Gastrocnemius medialis (tissue), 4 donors: ENCODE results near the gene SSH3. TPM values are rescaled to one million over a fixed set of nuclear protein-coding genes. Genes with fewer than 3 reads are reported as not detected.
A peak's percentile ranks its signal among the peaks of the same experiment; 100 is the strongest.

Experiments used
- ATAC-seq, 2 donors: fragments of 150-250 bp; one replicate each; pipeline ENCODE4 v1.9.1; 2016
- DNase-seq, 2 donors: peaks; one replicate each; pipeline ENCODE4 v3.0.0-alpha.2; 2019
- H3K27ac ChIP-seq, 4 donors: fragments of 200-600 bp; sonication (generic); 1 replicate in 1 of 4; 2 replicates in 3 of 4; pipeline ENCODE4 v1.5.1; 2016 to 2018; ENCODE audit warnings: mild to moderate bottlenecking in 2 of 4, moderate library complexity in 1 of 4
- H3K27me3 ChIP-seq, 3 donors: fragments of 200-600 bp; sonication (generic) in 2 of 3; 1 replicate in 1 of 3; 2 replicates in 2 of 3; pipeline versions ENCODE4 v1.5.1 to v1.6.0; 2016 to 2019; ENCODE audit warnings: mild to moderate bottlenecking in 1 of 3, moderate library complexity in 1 of 3
- H3K36me3 ChIP-seq, 2 donors: fragments of 200-600 bp; sonication (generic) in 1 of 2; one replicate each; pipeline ENCODE4 v1.5.1; 2017 to 2018
- H3K4me1 ChIP-seq, 2 donors: fragments of 200-600 bp; sonication (generic) in 1 of 2; one replicate each; pipeline ENCODE4 v1.5.1; 2016 to 2017; ENCODE audit warnings: mild to moderate bottlenecking in 2 of 2
- H3K4me3 ChIP-seq, 4 donors: fragments of 200-600 bp; sonication (generic) in 3 of 4; 1 replicate in 1 of 4; 2 replicates in 3 of 4; pipeline ENCODE4 v1.5.1; 2016 to 2019; ENCODE audit warnings: mild to moderate bottlenecking in 2 of 4
- H3K9me3 ChIP-seq, 3 donors: fragments of 200-600 bp; sonication (generic) in 2 of 3; 1 replicate in 1 of 3; 2 replicates in 2 of 3; pipeline ENCODE4 v1.5.1; 2016 to 2019
- POLR2A ChIP-seq, 2 donors: fragments of 450-650 bp; IDR thresholded peaks; one replicate each; pipeline ENCODE4 v1.6.1; 2017; ENCODE audit warnings: antibody characterized with exemption in 2 of 2, mild to moderate bottlenecking in 2 of 2, moderate library complexity in 2 of 2
- in situ Hi-C, 4 donors: fragments of 200-750 bp; cut with MboI; loops; one replicate each; pipeline versions ENCODE4 v1.15.0 to v1.8.0; 2017; ENCODE audit warnings: low sequenced_read_pairs in 4 of 4
- intact Hi-C: fragments of 100-400 bp; cut with DNase I; formaldehyde crosslinking; loops from one replicate; pipeline ENCODE4 v1.15.1; 2023; ENCODE audit warnings: low total_unique reads
- total RNA-seq, 4 donors: library from RNA; depleted of rRNA; stranded (reverse); fragments of >200 nt; gene quantifications; one replicate each; pipeline versions ENCODE4 v1.1.0 to v1.2.3, GENCODE V29; 2016
- TF ChIP-seq, protein P1 (sequence below), 5 experiments: fragments of 450-650 bp in 3 of 5; fragments of 200-600 bp in 2 of 5; sonication (generic) in 2 of 5; IDR thresholded peaks in 4 of 5; conservative IDR thresholded peaks in 1 of 5; 1 replicate in 4 of 5; 2 replicates in 1 of 5; pipeline ENCODE4 v1.5.1; 2016 to 2019; ENCODE audit warnings: antibody characterized with exemption in 5 of 5, mild to moderate bottlenecking in 3 of 5, moderate library complexity in 3 of 5

Gene SSH3
- total RNA-seq, 4 donors from 2014 or later = 7.9 to 16.3 (median 11.9) TPM

DNA sequence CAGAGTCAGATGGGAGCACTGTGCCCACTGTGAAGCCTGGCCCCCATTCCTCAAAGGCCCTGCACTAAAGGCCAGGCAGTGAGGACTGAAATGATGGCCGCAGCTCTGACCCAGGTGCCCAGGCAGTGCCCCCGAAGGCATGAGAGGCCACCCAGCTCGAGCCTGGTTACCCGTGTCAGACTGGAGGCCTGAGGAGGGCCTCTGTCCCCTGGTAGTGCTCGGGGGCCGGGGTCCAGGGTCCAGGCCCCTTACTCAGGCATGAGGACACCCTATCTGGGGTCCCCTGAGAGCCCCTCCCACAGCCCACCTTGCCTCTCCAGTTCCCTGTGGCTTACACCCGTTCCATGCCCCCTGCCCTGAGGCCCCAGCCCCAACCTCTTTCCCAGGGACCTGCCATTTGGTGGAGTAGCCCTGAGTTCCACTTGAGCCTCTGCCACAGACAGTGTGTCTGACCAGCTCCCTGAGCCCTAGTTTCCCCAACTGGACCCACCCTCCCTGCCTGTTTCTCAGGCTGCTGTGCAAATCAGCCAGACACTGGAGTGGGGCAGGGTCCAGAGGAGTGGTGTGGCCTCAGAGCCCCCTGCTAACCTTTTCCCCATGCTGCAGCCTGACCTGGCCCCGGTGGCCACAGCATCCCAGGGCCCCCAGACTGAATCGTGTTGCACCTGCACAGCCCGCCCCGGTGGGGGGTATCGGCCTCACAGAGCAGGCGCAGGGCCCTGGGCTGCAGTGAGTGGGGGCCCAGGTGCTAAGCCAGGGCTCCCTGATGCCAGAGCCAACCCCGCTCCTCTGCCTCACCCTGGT is 25.0 kb upstream of the SSH3 start:
- DNase-seq = no peak
- in situ Hi-C loops = loop anchor here in 1 of 4 donors (5.0 kb wide), 1 partner anchor 39 kb away; no protein-coding TSS in a partner anchor
- Histone ChIP-seq H3K4me1 (peaks cover 49 to 50% of the 10 kb centered on the region in 2 donors), H3K4me3 (peak overlapping the region in 1 of 4 donors; percentile 45), H3K27ac (peak overlapping the region; percentile 79 to 89 (median 87)), H3K9me3 (no peaks in the 10 kb centered on the region), H3K27me3 (no peaks in the 10 kb centered on the region), H3K36me3 (peaks cover 0 to 44% of the 10 kb centered on the region in 2 donors)
- intact Hi-C loops = no loop called here
- no peak for ATAC-seq
- TF ChIP-seq, protein P1, sequence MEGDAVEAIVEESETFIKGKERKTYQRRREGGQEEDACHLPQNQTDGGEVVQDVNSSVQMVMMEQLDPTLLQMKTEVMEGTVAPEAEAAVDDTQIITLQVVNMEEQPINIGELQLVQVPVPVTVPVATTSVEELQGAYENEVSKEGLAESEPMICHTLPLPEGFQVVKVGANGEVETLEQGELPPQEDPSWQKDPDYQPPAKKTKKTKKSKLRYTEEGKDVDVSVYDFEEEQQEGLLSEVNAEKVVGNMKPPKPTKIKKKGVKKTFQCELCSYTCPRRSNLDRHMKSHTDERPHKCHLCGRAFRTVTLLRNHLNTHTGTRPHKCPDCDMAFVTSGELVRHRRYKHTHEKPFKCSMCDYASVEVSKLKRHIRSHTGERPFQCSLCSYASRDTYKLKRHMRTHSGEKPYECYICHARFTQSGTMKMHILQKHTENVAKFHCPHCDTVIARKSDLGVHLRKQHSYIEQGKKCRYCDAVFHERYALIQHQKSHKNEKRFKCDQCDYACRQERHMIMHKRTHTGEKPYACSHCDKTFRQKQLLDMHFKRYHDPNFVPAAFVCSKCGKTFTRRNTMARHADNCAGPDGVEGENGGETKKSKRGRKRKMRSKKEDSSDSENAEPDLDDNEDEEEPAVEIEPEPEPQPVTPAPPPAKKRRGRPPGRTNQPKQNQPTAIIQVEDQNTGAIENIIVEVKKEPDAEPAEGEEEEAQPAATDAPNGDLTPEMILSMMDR (IDR thresholded peaks at IDR 0.05 in 4 of 5, conservative IDR thresholded peaks at IDR 0.05 in 1 of 5) = no peak
- TF ChIP-seq POLR2A (IDR thresholded peaks at IDR 0.05) = no peak

DNA sequence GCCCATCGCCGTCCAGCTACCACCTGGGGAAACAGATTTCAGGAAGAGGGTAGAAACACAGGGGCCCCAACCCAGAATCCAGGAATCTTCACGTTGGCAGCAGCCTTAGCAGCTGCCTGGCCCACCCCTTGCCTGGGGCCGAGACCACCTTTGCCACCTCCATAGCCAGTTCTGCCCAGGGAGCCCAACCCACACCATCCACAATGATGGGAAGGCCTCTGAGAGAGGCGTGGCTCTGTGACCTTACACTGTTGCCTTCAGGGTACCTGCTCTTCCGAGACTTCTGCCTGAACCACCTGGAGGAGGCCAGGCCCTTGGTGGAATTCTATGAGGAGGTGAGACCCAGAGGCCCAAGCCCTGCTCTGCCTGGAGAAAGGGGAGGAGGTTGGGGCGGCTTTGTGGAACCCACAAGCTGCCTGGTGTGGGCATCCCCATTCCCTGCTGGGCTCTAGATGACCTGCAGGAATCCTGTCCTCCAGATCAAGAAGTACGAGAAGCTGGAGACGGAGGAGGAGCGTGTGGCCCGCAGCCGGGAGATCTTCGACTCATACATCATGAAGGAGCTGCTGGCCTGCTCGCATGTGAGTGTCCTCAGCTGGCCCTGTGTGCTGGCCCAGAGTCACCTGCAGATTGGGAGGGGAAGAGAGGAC is 24.3 kb upstream of the SSH3 start:
- Histone ChIP-seq H3K27ac (peak overlapping the region; percentile 15 to 89 (median 83)), H3K27me3 (no peaks in the 10 kb centered on the region), H3K4me3 (no peak overlapping the region), H3K9me3 (no peaks in the 10 kb centered on the region), H3K36me3 (peaks cover 0 to 52% of the 10 kb centered on the region in 2 donors), H3K4me1 (peaks cover 42 to 43% of the 10 kb centered on the region in 2 donors)
- DNase-seq = no peak
- in situ Hi-C loops (loop anchor here in 1 of 4 donors (5.0 kb wide), 1 partner anchor 38 kb away; no protein-coding TSS in a partner anchor), intact Hi-C loops (no loop called here)
- no peak for ATAC-seq
- TF ChIP-seq POLR2A (IDR thresholded peaks at IDR 0.05) = no peak
- TF ChIP-seq, protein P1 (IDR thresholded peaks at IDR 0.05 in 4 of 5, conservative IDR thresholded peaks at IDR 0.05 in 1 of 5) = no peak

GRCh38 chr11:67279589-67280340 is 23.6 kb upstream of the SSH3 start:
- Histone ChIP-seq H3K4me1 (peaks cover 35 to 38% of the 10 kb centered on the region in 2 donors), H3K27me3 (no peaks in the 10 kb centered on the region)
- no peak for ATAC-seq

DNA sequence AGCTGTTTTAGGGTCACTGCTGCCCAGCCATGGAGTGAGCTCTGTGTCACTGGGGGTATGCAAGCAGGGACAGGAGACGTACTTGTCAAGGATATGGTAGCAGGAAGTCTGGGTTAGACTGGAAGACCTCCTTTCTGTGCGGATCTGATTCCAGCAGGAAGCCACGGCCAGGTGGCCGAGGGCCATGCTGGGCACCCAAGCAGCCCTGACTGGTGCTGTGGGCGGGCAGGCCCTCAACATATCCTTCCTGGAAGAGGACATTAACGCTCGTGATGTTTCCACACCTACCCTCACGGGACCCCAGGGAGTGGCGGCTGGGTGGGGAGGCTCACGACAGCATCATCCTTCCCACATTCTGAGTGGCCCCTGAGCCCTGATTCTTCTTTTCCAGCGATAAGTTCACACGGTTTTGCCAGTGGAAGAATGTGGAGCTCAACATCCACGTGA is 23.0 kb upstream of the SSH3 start:
- Histone ChIP-seq H3K27me3 (no peaks in the 10 kb centered on the region), H3K4me3 (no peak overlapping the region), H3K9me3 (no peaks in the 10 kb centered on the region), H3K36me3 (peaks cover 0 to 65% of the 10 kb centered on the region in 2 donors), H3K4me1 (peaks cover 29 to 32% of the 10 kb centered on the region in 2 donors), H3K27ac (peak overlapping the region in 2 of 4 donors; percentile 1 to 89)
- intact Hi-C loops = no loop called here
- DNase-seq (no peak), ATAC-seq (no peak)
- in situ Hi-C loops = no loop called here
- TF ChIP-seq, protein P1 (IDR thresholded peaks at IDR 0.05 in 4 of 5, conservative IDR thresholded peaks at IDR 0.05 in 1 of 5) = no peak
- no peak for TF ChIP-seq POLR2A (IDR thresholded peaks at IDR 0.05)

More at GRCh38 chr11:67279589-67280340, 23.6 kb upstream of the SSH3 start:
- TF ChIP-seq POLR2A (IDR thresholded peaks at IDR 0.05) = no peak
- TF ChIP-seq, protein P1 (IDR thresholded peaks at IDR 0.05 in 4 of 5, conservative IDR thresholded peaks at IDR 0.05 in 1 of 5) = no peak
- in situ Hi-C loops (loop anchor here in 1 of 4 donors (5.0 kb wide), 1 partner anchor 38 kb away; no protein-coding TSS in a partner anchor), intact Hi-C loops (no loop called here)
- H3K36me3 ChIP-seq = peaks cover 0 to 59% of the 10 kb centered on the region in 2 donors
- no peak overlapping the region for H3K4me3 ChIP-seq
- no peaks in the 10 kb centered on the region for H3K9me3 ChIP-seq
- DNase-seq = no peak
- H3K27ac ChIP-seq = peak overlapping the region in 2 of 4 donors; percentile 15 to 89
